GM19035 (cell line): ENCODE data around the gene LUC7L2.
"Not testable (repeated sequence)": the region's sequence is repeated elsewhere in the genome, so short reads cannot be mapped to it uniquely, and the experiment has no call there.

Experiments used
- ATAC-seq: cut with Tn5 transposase; IDR thresholded peaks from one replicate; pipeline ENCODE4 v1.9.1; 2021; ENCODE audit not compliant: unreplicated experiment

Gene LUC7L2

DNA sequence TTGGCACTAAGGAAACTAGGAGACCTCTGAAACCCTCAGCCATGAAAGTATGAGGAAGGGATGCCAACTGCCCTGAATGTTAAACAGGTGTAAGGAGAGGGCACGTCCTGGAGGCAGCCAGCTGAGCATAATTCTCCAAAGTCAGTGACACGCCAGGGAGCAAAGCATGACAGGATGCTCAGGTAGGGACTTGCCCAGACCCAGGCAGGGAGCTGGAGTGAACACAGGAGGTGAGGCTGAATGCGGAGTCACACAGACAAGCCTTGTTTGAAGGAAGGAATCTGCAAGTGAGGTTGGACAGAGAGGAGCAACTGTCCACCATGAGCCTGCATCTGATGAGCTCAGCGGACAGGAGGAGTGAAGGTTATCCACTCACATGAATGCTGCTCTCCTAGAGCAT lies 82.3 kb downstream of the LUC7L2 start:
- no peak for ATAC-seq

DNA sequence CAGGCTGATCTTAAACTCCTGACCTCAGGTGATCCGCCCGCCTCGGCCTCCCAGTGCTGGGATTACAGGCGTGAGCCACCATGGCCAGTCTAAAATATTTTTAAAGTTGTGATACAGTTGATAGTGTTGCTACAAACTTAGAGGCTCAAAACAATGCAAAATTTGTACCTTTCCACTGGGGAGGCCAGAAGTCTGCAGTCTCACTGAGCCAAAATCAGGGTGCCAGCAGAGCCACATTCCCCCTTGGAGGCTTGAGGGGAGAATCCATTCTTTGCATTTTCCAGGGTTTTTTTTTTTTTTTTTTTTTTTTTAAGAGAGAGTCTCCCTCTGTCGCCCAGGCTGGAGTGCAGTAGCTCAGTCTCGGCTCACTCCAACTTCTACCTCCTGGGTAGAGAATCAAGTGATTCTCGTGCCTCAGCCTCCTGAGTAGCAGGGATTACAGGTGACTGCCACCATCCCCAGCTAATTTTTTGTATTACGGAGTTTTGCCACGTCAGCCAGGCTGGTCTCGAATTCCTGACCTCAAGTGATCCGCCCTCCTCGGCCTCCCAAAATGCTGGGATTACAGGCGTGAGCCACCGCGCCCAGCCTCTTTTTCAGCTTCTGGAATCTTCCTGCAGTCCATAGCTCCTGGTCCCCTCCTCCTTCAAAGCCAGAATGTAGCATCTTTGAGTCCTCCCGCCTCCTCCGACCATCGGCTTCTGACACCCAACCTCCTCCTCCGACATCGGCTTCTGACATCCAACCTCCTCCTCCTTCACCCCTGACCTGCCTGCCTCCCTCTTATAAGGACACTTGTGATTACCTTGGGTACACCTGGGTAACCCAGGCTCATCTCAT lies 86.6 kb downstream of the LUC7L2 start:
- ATAC-seq: no peak

GRCh38 chr7:139450851-139451250 lies 91.2 kb downstream of the LUC7L2 start:
- ATAC-seq: no peak

DNA sequence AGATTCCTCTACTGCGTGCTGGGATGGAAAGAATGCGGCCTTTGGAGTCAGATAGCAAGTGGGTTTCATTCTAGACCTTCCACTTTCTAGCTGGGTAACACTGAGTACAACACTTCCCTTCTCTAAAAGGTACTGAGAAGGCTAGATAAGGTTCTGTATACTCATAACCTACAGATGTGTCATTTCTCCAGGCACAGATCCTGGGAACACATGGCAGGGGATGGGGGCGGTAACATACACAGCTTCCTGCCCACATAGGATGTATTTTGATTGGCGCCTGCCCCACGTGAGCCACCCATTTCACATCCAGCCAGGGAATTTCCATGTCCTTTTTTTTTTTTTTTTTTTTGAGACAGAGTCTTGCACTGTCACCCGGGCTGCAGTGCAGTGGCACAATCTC lies 91.9 kb downstream of the LUC7L2 start:
- no peak for ATAC-seq

DNA sequence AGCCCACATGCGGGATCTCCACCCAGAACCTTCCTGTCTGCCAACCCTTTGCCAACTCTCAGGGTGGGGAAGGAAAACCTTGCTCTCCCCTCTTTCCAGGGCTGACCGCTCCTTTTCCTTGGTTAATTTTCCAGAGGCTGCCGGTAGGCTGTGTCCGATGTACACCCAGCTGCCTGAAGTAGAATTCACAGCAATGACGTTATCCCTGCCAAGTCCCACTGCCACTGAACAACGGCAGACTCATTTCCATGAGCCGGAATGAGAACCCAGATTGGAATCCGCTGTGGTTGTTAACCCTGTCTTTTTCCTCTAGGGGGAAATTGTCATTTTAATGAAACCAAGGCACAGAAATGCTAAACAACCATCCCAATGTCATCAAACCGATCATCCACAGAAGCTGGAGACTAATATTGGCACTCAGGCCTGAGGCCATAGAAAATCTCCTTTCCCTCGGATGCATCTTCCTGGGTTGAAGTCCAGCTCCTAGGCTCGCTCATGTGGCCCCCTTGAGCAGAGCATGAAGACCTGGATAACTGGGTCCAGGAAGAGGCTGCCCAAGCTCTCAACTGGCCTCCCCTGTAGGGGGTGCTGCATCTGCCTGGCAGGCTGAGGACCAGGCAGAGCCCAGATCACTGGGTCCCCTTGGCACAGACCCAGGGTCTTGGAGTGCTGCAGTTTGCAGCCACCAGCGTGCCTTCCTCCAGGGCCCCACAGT lies 93.4 kb downstream of the LUC7L2 start:
- ATAC-seq: no peak

DNA sequence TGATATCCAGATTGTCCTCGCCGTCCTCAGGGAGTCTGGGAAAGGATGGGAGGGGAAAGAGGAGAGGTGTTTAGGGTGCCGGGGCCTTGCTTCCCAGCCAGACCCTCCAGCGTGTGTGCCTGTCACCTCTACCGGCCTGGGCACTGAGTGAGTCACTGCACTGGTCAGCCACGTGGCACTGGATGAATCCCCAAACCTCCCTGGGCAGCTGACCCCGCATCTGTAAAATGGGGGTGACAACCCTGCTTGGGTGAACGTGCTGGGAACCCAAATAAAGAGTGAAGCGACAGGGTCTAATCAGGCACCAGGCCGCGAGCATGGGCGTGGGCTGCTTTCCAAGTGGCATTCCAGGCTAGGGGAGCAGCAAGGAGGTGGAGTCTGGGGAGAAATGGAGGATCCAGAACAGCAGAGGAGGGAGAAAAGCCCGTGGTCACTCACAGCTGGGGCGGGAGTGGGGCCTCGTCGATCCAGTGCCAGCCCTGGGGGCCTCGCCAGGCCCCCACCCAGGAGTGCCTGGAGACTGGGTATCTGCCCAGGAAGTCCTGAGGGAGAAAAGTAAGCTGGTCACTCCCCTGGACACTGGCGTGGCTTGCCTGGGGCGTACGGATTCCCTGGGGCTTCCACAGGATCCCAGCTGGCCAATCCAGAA lies 94.1 kb downstream of the LUC7L2 start:
- ATAC-seq: no peak

DNA sequence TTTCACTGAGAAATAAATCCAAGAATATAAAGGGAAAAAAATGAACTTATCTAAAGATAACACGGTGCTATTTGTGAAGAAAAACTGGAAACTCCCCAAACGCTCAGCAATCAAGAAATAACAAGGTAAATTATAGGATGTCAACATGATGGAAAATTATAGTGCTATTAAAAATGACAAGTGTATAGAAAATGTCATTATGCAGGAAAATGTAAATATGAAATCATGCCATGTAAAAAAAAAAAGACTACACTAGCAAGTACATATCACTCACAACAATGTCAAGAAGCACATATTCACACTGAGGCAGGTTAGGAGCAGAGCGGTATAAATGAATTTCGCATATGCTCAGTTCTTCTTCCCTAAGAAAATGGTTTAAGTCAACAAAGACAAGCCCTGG lies 96.1 kb downstream of the LUC7L2 start:
- no peak for ATAC-seq

DNA sequence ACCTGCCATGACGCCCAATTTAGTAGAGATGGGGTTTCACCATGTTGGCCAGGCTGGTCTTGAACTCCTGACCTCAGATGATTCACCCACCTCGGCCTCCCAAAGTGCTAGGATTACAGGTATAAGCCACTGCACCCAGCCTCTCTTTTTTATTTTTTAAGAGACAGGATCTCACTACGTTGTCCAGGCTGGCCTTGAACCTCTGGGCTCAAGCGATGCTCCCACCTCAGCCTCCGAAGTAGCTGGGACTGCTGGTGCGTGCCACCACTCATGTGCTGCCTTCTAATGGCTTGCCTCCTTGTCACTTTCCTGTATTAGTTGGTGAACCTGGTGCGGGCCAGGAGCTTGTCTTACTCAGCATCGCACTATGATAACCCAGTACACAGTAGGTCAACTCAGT lies 96.8 kb downstream of the LUC7L2 start:
- ATAC-seq: no peak

GRCh38 chr7:139457153-139457946 lies 97.7 kb downstream of the LUC7L2 start:
- ATAC-seq: no peak

DNA sequence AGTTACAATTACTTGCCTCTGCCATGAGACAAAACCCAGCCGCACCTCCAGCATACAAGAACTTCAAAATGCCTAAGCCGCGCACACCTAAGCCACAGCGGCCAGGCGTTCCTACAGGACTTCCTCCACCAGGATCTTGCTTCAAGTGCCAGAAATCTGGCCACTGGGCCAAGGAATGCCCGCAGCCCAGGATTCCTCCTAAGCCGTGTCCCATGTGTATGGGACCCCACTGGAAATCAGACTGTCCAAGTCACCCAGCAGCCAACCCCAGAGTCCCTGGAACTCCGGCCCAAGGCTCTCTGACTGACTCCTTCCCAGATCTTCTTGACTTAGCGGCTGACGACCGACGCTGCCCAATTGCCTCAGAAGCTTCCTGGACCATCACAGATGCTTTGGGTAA lies 103.7 kb downstream of the LUC7L2 start:
- not testable (repeated sequence) for ATAC-seq

GRCh38 chr7:139464511-139464910 lies 104.8 kb downstream of the LUC7L2 start:
- not testable (repeated sequence) for ATAC-seq

DNA sequence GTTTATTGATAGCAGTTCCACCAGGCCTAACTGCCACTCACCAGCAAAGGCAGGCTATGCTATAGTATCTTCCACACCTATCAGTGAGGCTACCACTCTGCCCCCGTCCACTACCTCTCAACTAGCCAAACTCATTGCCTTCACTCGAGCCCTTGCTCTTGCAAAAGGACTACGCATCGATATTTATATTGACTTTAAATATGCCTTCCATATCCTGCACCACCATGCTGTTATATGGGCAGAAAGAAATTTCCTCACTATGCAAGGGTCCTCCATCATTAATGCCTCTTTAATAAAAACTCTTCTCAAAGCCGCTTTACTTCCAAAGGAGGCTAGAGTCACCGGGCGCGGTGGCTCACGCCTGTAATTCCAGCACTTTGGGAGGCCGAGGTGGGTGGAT lies 105.4 kb downstream of the LUC7L2 start:
- ATAC-seq: not testable (repeated sequence)

- ATAC-seq: not testable (repeated sequence)
Observed at GRCh38 chr7:139467729-139468128, 108.0 kb downstream of the LUC7L2 start.

DNA sequence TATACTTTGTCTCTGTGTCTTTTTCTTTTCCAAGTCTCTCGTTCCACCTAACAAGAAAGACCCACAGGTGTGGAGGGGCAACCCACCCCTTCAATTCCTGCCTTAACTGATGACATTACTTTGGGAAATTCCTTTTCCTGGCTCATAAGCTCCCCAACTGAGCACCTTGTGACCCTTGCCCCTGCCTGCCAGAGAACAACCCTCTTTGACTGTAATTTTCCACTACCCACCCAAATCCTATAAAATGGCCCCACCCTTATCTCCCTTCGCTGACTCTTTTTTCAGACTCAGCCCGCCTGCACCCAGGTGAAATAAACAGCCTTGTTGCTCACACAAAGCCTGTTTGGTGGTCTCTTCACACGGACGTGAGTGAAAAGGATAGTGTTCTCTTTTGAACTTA lies 108.6 kb downstream of the LUC7L2 start:
- not testable (repeated sequence) for ATAC-seq

DNA sequence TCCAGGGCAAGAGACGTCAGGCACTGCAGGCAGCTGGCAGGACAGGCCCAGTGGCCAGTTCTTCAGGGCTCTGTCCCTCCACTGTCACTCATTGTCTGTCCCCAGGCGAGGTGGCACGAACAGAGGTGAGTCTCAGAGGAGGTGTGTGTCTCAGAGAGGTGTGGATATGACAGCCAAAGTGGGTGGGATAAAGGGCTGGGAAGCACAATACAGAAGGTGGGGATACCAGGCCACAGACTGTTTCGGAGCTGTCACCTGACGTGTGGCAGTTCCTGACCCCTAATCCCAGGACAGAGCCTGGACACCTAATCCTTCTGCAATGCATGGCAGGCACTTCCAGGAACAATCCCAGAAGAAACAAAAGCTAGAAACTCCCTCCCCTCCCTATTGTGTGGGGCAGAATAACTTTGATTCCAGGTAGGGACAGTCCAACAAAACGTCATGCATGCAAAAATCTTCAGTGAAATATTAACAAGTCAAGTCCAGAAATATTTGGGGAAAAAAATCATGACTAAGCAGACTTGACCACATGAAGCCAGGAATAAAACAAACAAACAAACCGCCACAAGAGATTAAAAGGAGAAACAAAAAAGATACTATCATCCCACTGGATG lies 112.2 kb downstream of the LUC7L2 start:
- no peak for ATAC-seq
